Smooth muscle cell (in vitro differentiated cells): ENCODE measurements around the gene ARRDC1. TPM values are rescaled to one million over a fixed set of nuclear protein-coding genes. Genes with fewer than 3 reads are reported as not detected.

Source experiments
- DNase-seq: peaks from one replicate; lab custom pipeline; 2025; ENCODE audit not compliant: unreplicated experiment; lab: John Stamatoyannopoulos, UW
- H2AFZ ChIP-seq: fragments of 200-600 bp; sonication (generic); 2 replicates; pipeline ENCODE4 v1.6.0; 2016; ENCODE audit warnings: antibody characterized with exemption, low read depth, mild to moderate bottlenecking
- H3F3A ChIP-seq: fragments of 200-600 bp; sonication (generic); 2 replicates; pipeline ENCODE4 v1.6.0; 2017; ENCODE audit warnings: antibody characterized with exemption, low read depth
- H3K27ac ChIP-seq: fragments of 200-600 bp; sonication (generic); 2 replicates; pipeline ENCODE4 v1.5.1; 2016; ENCODE audit warnings: low read depth, mild to moderate bottlenecking
- H3K27me3 ChIP-seq: fragments of 200-600 bp; sonication (generic); 2 replicates; pipeline ENCODE4 v1.6.1; 2016; ENCODE audit warnings: low read depth, mild to moderate bottlenecking
- H3K36me3 ChIP-seq: fragments of 200-600 bp; sonication (generic); 2 replicates; pipeline ENCODE4 v1.5.1; 2016; ENCODE audit warnings: low read depth
- H3K4me1 ChIP-seq: fragments of 200-600 bp; sonication (generic); 2 replicates; pipeline ENCODE4 v1.5.1; 2016; ENCODE audit warnings: low read depth
- H3K4me2 ChIP-seq: fragments of 200-600 bp; sonication (generic); 2 replicates; pipeline ENCODE4 v1.6.0; 2016; ENCODE audit warnings: mild to moderate bottlenecking
- H3K4me3 ChIP-seq: fragments of 200-600 bp; sonication (generic); 2 replicates; pipeline ENCODE4 v1.5.1; 2016; ENCODE audit warnings: mild to moderate bottlenecking
- H3K79me2 ChIP-seq: fragments of 200-600 bp; sonication (generic); 2 replicates; pipeline ENCODE4 v1.6.0; 2016; ENCODE audit warnings: low read depth, mild to moderate bottlenecking
- H3K9ac ChIP-seq: fragments of 200-600 bp; sonication (generic); 2 replicates; pipeline ENCODE4 v1.6.0; 2016; ENCODE audit warnings: low read depth
- H3K9me3 ChIP-seq: fragments of 200-600 bp; sonication (generic); replicated peaks from 2 replicates; pipeline ENCODE4 v1.5.1; 2016; ENCODE audit warnings: low read depth
- H4K20me1 ChIP-seq: fragments of 200-600 bp; sonication (generic); 2 replicates; pipeline ENCODE4 v1.6.0; 2016; ENCODE audit warnings: low read depth
- WGBS: methylation state at CpG from one replicate; pipeline ENCODE4 v1.1.7; 2016; ENCODE audit warnings: low lambda C conversion rate; 5-methylcytosine and 5-hydroxymethylcytosine counted together
- polyA plus RNA-seq: library from polyadenylated mRNA; unstranded; fragments of >200 nt; fragmentation: Nextera tagmentation; extraction: Ambion mirVana; gene quantifications from 2 replicates; pipeline ENCODE4 v1.2.1, GENCODE V29; 2016
- total RNA-seq: library from RNA; depleted of rRNA; stranded (reverse); fragments of >200 nt; gene quantifications from 2 replicates; pipeline ENCODE4 v1.2.3, GENCODE V29; 2014
- TF ChIP-seq, protein P1 (sequence below): fragments of 200-600 bp; sonication (generic); IDR thresholded peaks from 2 replicates; pipeline ENCODE4 v1.5.1; 2017; ENCODE audit warnings: borderline replicate concordance, mild to moderate bottlenecking, antibody characterized with exemption; ENCODE audit not compliant: insufficient read depth, poor library complexity, severe bottlenecking

ARRDC1 gene
- total and polyA plus RNA-seq, 2 experiments from 2014 or later, result 16.7 to 18.7 TPM

DNA sequence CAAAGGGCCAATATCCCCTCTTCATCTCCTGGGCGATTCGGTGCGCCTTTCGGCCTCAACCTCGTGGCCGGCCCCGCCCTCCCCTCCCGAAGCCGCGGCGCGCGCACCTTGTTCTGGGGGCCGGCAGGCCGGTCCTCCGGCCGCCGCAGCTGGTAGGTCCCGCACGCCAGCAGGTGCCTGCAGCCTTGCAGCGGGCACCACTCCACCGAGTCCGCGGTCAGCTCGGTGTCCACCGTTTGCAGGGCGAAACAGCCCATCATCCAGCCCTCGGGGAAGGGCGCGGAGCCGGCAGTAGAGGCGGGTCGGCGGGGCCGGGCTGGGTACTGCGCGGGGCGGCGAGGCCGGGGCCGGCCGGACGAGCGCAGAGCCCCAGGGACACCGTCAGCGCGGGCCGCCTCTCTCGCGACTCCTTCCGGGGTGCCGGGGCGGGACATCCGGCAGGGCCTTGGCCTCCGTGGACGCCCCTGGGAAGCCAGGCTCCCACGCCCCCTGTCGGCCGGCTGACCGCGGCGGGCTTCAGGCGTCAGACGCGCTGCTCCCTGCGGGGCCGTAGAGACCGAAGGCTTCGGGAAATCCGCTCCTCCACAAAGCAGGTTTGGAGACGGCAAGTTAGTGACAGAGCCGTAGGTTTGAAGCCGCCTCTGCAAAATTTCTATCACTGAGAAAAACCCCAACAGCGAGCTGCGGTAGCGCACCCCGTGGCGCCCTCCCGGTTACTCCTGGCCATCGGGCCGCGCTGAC is 26.8 kb upstream of the ARRDC1 start, which contains the start of gene DPH7:
Gene DPH7, minus strand, starts transcription at position 408 of the 741 bp plus-strand sequence. Its CDS starts 148 bp downstream, at position 260.
- Histone ChIP-seq H3K4me2 (peak within 1 kb of the TSS; percentile 96), H3K9ac (peak within 1 kb of the TSS; percentile 72), H3K79me2 (peaks cover 26% of the 10 kb centered on the region), H4K20me1 (peaks cover 12% of the 10 kb centered on the region), H3K36me3 (no peaks in the 10 kb centered on the region), H2AFZ (peak within 1 kb of the TSS; percentile 94), H3K9me3 (no peaks in the 10 kb centered on the region), H3K27ac (peak within 1 kb of the TSS; percentile 40), H3K27me3 (no peaks in the 10 kb centered on the region), H3K4me1 (peaks cover 11% of the 10 kb centered on the region), H3K4me3 (peak within 1 kb of the TSS; percentile 89), H3F3A (no peaks in the 10 kb centered on the region)
- DNase-seq, result peak; percentile 82
- TF ChIP-seq, protein P1, sequence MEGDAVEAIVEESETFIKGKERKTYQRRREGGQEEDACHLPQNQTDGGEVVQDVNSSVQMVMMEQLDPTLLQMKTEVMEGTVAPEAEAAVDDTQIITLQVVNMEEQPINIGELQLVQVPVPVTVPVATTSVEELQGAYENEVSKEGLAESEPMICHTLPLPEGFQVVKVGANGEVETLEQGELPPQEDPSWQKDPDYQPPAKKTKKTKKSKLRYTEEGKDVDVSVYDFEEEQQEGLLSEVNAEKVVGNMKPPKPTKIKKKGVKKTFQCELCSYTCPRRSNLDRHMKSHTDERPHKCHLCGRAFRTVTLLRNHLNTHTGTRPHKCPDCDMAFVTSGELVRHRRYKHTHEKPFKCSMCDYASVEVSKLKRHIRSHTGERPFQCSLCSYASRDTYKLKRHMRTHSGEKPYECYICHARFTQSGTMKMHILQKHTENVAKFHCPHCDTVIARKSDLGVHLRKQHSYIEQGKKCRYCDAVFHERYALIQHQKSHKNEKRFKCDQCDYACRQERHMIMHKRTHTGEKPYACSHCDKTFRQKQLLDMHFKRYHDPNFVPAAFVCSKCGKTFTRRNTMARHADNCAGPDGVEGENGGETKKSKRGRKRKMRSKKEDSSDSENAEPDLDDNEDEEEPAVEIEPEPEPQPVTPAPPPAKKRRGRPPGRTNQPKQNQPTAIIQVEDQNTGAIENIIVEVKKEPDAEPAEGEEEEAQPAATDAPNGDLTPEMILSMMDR, result peak; percentile 90
- 3% methylated on average over 61 of the region's 82 CpGs for WGBS

DNA sequence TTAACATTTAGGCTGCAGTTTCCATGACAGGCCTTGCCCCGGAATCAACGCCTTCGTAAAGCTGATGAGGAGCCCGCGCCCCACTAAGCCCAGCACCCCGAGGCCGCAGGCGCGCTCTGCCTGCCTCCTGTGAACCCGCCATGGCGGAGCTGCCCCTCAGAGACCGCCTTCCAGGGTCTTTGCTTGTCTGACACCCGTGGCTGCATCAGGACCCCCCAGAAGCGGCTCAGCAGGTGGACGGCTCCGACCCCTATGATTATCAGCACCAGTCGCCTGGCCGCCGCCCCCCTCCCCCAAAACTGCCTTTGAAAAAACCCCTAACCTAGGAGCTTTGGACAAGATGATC is 26.3 kb upstream of the ARRDC1 start:
- peak overlapping the region; percentile 71 for H3K9ac ChIP-seq
- 66% methylated on average over 19 of the region's 19 CpGs for WGBS
- peaks cover 12% of the 10 kb centered on the region for H4K20me1 ChIP-seq
- peaks cover 26% of the 10 kb centered on the region for H3K79me2 ChIP-seq
- H3K27me3 ChIP-seq, result no peaks in the 10 kb centered on the region
- H2AFZ ChIP-seq, result peak overlapping the region; percentile 94
- H3K4me3 ChIP-seq, result peak overlapping the region; percentile 89
- H3K4me1 ChIP-seq, result peaks cover 11% of the 10 kb centered on the region
- DNase-seq, result no peak
- H3K27ac ChIP-seq, result peak overlapping the region; percentile 40
- TF ChIP-seq, protein P1, result no peak
- peak overlapping the region; percentile 96 for H3K4me2 ChIP-seq
- H3K9me3 ChIP-seq, result no peaks in the 10 kb centered on the region
- no peaks in the 10 kb centered on the region for H3K36me3 ChIP-seq
- no peaks in the 10 kb centered on the region for H3F3A ChIP-seq

DNA sequence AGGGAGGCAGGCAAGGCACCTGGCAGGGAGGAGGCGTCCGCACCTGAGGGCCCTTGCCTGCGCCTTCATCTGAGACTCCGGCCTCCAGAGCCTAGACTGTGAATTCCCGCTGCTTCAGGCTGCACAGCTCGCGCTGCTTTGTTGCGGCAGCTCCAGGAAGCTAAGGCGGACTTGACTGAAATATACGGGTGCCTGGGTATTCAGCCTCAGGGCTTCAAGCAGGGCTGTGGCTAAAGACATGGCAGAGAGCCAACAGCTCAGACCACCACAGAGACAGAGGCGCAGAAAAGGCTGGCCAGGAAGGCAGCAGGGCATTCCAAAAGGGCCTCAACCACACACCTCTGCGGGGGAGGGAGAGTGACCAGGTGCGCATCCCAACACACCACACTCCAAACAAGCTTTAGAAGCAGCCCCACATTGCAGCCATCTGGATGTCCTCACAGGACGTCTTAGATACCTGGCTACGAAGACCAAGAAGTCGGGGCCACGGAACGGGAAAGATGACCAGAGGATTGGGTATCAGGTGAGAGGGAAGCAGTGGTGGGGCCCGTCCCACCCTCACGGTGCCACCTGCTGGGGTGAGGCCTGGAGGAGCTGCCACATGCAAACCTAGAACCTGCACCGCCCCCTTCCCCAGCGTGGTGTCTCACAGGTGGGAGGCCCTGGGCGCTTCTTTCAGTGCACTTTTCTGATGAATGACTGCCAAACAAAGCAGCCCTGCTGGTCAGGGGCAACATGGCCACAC is 25.1 kb upstream of the ARRDC1 start:
- Histone ChIP-seq H3K4me1 (peaks cover 11% of the 10 kb centered on the region), H3K4me3 (no peak overlapping the region), H3K9ac (no peak overlapping the region), H3K9me3 (no peaks in the 10 kb centered on the region), H3K79me2 (peaks cover 26% of the 10 kb centered on the region), H2AFZ (no peak overlapping the region), H3K27me3 (no peaks in the 10 kb centered on the region), H3K27ac (no peak overlapping the region), H4K20me1 (peaks cover 12% of the 10 kb centered on the region), H3K36me3 (no peaks in the 10 kb centered on the region), H3K4me2 (no peak overlapping the region), H3F3A (no peaks in the 10 kb centered on the region)
- WGBS, result 94% methylated on average over 23 of the region's 23 CpGs
- DNase-seq, result no peak
- TF ChIP-seq, protein P1, result no peak
